Brain microvascular endothelial cell (primary cell): ENCODE results near the gene RBM39.
"Not testable (repeated sequence)": the region's sequence is repeated elsewhere in the genome, so short reads cannot be mapped to it uniquely, and the experiment has no call there.

Experiments used
- DNase-seq: peaks from one replicate; pipeline ENCODE4 v3.0.0-alpha.2; 2020
- H3K27ac ChIP-seq: fragments of 250-450 bp; sonication (Bioruptor Pico); 2 replicates; pipeline ENCODE4 v1.5.1; 2020; ENCODE audit warnings: mild to moderate bottlenecking, moderate library complexity
- H3K27me3 ChIP-seq: fragments of 250-450 bp; sonication (Bioruptor Pico); replicated peaks from 2 replicates; pipeline ENCODE4 v1.5.1; 2020; ENCODE audit warnings: mild to moderate bottlenecking
- H3K36me3 ChIP-seq: fragments of 250-450 bp; sonication (Bioruptor Pico); replicated peaks from 2 replicates; pipeline ENCODE4 v1.5.1; 2020; ENCODE audit warnings: mild to moderate bottlenecking
- H3K4me3 ChIP-seq: 2 replicates; pipeline ENCODE4 v1.5.1; 2011; ENCODE audit warnings: low read depth, mild to moderate bottlenecking, control low read depth, low read length, moderate library complexity
- CTCF ChIP-seq: IDR thresholded peaks from 2 replicates; pipeline ENCODE4 v1.5.1; 2011; ENCODE audit warnings: low read depth, mild to moderate bottlenecking, moderate library complexity, low read length, control low read depth, inconsistent platforms; ENCODE audit errors: missing control alignments
- in situ Hi-C: cut with HindIII; loops from 2 replicates; pipeline ENCODE4 v1.10.0; 2017; ENCODE audit warnings: low sequenced_read_pairs, low pct_ligation_motif_present

The RBM39 gene

DNA sequence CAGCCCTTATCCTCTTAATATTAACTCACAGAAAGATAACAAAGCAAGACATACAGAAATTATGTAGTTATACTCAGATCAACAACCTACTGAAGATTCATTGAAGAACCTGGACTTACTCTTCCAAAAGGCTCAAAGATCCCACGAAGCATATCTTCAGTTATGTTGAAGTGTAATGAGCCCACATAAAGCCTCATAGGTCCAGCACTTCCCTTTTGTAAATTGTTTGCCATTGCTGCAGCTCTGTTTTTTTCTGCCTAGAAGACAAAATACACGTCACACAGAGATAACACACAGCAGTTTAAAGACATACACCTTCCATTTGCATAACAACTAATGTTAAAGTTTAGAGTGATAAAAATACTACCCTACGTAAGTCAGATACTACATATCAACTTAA is 20.4 kb downstream of the RBM39 start:
- no peak overlapping the region for H3K4me3 ChIP-seq
- TF ChIP-seq CTCF = no peak
- in situ Hi-C loops = no loop called here
- no peak overlapping the region for H3K27ac ChIP-seq
- peaks cover 96% of the 10 kb centered on the region for H3K36me3 ChIP-seq
- H3K27me3 ChIP-seq = no peaks in the 10 kb centered on the region
- no peak for DNase-seq

DNA sequence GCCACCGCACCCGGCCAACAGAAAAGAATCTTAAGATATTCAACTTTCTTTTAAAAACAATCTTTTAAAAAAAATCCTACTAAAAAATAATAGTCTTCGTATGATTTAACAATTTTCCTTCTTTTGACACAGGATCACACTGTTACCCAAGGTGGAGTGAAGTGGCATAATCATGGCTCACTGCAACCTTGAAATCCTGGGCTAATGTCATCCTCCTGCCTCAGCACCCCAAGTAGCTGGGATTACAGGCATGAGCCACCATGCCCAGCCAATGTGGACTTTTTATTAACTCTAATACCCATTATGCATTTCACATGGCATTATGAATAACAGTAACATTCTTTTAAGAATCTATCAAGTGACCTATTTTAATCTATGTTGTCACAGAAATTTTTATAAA is 20.8 kb downstream of the RBM39 start:
- no peak overlapping the region for H3K27ac ChIP-seq
- H3K4me3 ChIP-seq = no peak overlapping the region
- no peak for TF ChIP-seq CTCF
- no peaks in the 10 kb centered on the region for H3K27me3 ChIP-seq
- in situ Hi-C loops = no loop called here
- peaks cover 96% of the 10 kb centered on the region for H3K36me3 ChIP-seq
- no peak for DNase-seq

DNA sequence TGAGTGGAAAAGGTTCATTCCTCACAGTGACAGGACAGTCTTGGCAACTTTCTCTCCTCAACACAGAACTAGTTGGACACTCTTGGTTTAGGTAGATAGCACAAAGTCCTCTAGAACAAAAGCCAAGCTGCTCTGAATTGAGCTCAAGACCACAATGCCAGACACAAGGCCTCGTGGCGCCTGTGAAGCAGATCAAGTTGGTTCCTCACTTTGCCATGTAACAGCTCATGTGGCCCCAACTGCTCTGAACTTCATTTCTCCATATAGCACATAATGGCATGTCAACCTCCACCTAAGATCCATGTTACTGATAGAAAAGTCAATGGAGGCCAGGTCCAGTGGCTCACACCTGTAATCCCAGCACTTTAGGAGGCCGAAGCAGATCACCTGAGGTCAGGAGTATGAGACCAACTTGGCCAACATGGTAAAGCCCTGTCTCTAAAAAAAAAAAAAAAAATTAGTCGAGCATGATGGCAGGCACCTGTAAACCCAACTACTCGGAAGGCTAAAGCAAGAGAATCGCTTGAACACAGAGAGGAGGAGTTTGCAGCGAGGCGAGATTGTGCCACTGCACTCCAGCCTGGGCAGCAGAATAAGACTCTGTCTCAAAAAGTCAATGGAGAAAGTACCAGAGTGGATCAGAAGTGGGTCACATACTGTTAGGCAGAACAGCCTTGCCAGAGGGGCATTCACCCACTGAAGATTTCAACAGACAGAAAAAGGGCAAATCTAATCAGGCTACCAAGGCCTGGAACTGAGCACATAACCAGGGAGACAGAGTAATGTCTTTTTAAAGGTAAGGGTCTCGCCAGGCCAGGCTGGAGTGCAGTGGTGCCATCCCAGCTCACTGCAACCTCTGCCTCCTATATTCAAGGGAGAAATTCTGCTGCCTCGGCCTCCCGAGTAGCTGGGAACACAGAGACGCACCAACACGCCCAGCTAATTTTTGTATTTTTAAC is 21.6 kb downstream of the RBM39 start:
- in situ Hi-C loops = no loop called here
- TF ChIP-seq CTCF = no peak
- Histone ChIP-seq H3K36me3 (peaks cover 96% of the 10 kb centered on the region), H3K4me3 (no peak overlapping the region), H3K27me3 (no peaks in the 10 kb centered on the region), H3K27ac (no peak overlapping the region)
- no peak for DNase-seq

DNA sequence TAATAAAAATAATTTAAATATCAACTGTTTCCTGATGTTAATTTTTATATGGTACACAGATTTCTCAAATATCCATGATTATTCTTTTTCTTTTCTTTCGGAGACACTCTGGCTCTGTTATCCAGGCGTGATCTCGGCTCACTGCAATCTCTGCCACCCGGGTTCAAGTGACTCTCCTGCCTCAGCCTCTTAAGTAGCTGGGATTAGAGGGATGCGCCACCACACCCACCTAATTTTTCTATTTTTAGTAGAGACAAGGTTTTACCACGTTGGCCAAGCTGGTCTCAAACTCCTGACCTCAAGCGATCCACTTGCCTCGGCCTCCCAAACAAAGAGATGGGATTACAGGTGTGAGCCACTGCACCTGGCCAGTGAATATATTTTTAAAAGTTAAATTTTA is 22.3 kb downstream of the RBM39 start:
- Histone ChIP-seq H3K27ac (no peak overlapping the region), H3K27me3 (no peaks in the 10 kb centered on the region), H3K36me3 (peaks cover 95% of the 10 kb centered on the region), H3K4me3 (no peak overlapping the region)
- DNase-seq = no peak
- in situ Hi-C loops = no loop called here
- no peak for TF ChIP-seq CTCF

GRCh38 chr20:35718972-35719635 is 23.0 kb downstream of the RBM39 start:
- Histone ChIP-seq H3K36me3 (peaks cover 94% of the 10 kb centered on the region), H3K27ac (no peak overlapping the region)
- no peak for TF ChIP-seq CTCF

DNA sequence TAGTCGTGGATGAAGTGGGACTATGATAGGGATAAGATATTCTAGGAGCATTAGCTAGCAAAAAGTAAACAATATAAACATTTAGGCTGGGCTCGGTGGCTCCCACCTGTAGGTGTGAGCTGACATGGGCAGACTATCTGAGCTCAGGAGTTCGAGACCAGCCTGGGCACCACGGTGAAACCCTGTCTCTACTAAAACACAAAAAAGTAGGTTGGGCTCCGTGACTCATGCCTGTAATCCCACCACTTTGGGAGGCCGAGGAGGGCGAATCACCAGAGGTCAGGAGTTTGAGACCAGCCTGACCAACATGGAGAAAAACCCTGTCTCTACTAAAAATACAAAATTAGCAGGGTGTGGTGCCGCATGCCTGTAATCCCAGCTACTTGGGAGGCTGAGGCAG is 23.7 kb downstream of the RBM39 start:
- DNase-seq, H3K27me3 ChIP-seq, H3K27ac ChIP-seq, H3K4me3 ChIP-seq, in situ Hi-C loops: not testable (repeated sequence)
- peaks cover 93% of the 10 kb centered on the region for H3K36me3 ChIP-seq

More at GRCh38 chr20:35718972-35719635, 23.0 kb downstream of the RBM39 start:
- DNase-seq = no peak
- Histone ChIP-seq H3K4me3 (no peak overlapping the region), H3K27me3 (no peaks in the 10 kb centered on the region)
- in situ Hi-C loops = no loop called here
